OCI-M1 (cell line): ENCODE data around the gene APOBEC3H.

ENCODE experiments used
- DNase-seq: peaks from one replicate; lab custom pipeline; 2025; lab: John Stamatoyannopoulos, UW

Gene APOBEC3H

GRCh38 chr22:39135092-39135896 is 38.2 kb downstream of the APOBEC3H start:
- DNase-seq: peak; percentile 77

GRCh38 chr22:39136317-39136716 is 39.3 kb downstream of the APOBEC3H start:
- DNase-seq: no peak

GRCh38 chr22:39138357-39138997 is 41.4 kb downstream of the APOBEC3H start:
- no peak for DNase-seq

GRCh38 chr22:39139933-39140332 is 42.9 kb downstream of the APOBEC3H start:
- DNase-seq: no peak

GRCh38 chr22:39142088-39142680 is 45.1 kb downstream of the APOBEC3H start:
- no peak for DNase-seq

- DNase-seq: peak; percentile 79
Measured at GRCh38 chr22:39144101-39144767, 47.2 kb downstream of the APOBEC3H start.

- DNase-seq: no peak
Measured at GRCh38 chr22:39146256-39147101, 49.4 kb downstream of the APOBEC3H start.

- DNase-seq: no peak
Measured at GRCh38 chr22:39147335-39148025, 50.4 kb downstream of the APOBEC3H start.

- DNase-seq: no peak
Measured at GRCh38 chr22:39148026-39148726, 51.1 kb downstream of the APOBEC3H start.

GRCh38 chr22:39148727-39149535 is 51.9 kb downstream of the APOBEC3H start:
- DNase-seq: no peak

GRCh38 chr22:39149915-39150847 is 53.1 kb downstream of the APOBEC3H start:
- peak; percentile 11 for DNase-seq

- DNase-seq: no peak
Measured at GRCh38 chr22:39150848-39151215, 53.8 kb downstream of the APOBEC3H start.

- DNase-seq: no peak
Measured at GRCh38 chr22:39151329-39151975, 54.4 kb downstream of the APOBEC3H start.

- no peak for DNase-seq
Measured at GRCh38 chr22:39152024-39152510, 55.0 kb downstream of the APOBEC3H start.

- peak; percentile 86 for DNase-seq
Measured at GRCh38 chr22:39152511-39153219, 55.6 kb downstream of the APOBEC3H start, which contains the start of gene CBX7. TSS of gene CBX7 (minus strand) at chr22:39152680. CDS start at chr22:39152444, 236 bp downstream.

GRCh38 chr22:39153220-39153717 is 56.2 kb downstream of the APOBEC3H start:
- no peak for DNase-seq
